Omental fat pad (tissue), 4 donors: ENCODE data around the gene ADGRG6. TPM values are rescaled to one million over a fixed set of nuclear protein-coding genes. Genes with fewer than 3 reads are reported as not detected.

Experiments
- ATAC-seq: fragments of 150-250 bp; one replicate; pipeline ENCODE4 v1.9.1; 2016; ENCODE audit warnings: mild to moderate bottlenecking, moderate library complexity; ENCODE audit not compliant: low FRiP score
- DNase-seq: peaks from one replicate; pipeline ENCODE4 v3.0.0-alpha.2; 2019; ENCODE audit warnings: low spot score
- CTCF ChIP-seq, 3 donors: fragments of 450-650 bp; IDR thresholded peaks; one replicate each; pipeline ENCODE4 v1.5.1; 2016 to 2017; ENCODE audit warnings: antibody characterized with exemption in 3 of 3, mild to moderate bottlenecking in 3 of 3, moderate library complexity in 2 of 3
- total RNA-seq, 4 donors: library from RNA; depleted of rRNA; stranded (reverse); fragments of >200 nt; gene quantifications; one replicate each; pipeline ENCODE4 v1.1.0, GENCODE V29; 2016

Gene ADGRG6
- total RNA-seq, 4 donors from 2014 or later = 28.5 to 68.6 (median 42.7) TPM

- ATAC-seq = no peak
- TF ChIP-seq CTCF (IDR thresholded peaks at IDR 0.05) = no peak
- no peak for DNase-seq
Observed at GRCh38 chr6:142334294-142334693, 32.5 kb downstream of the ADGRG6 start.

- no peak for TF ChIP-seq CTCF (IDR thresholded peaks at IDR 0.05)
- no peak for ATAC-seq
- DNase-seq = no peak
Observed at GRCh38 chr6:142335415-142335814, 33.6 kb downstream of the ADGRG6 start.

GRCh38 chr6:142336183-142336582 lies 34.4 kb downstream of the ADGRG6 start:
- no peak for TF ChIP-seq CTCF (IDR thresholded peaks at IDR 0.05)
- ATAC-seq (no peak), DNase-seq (no peak)

DNA sequence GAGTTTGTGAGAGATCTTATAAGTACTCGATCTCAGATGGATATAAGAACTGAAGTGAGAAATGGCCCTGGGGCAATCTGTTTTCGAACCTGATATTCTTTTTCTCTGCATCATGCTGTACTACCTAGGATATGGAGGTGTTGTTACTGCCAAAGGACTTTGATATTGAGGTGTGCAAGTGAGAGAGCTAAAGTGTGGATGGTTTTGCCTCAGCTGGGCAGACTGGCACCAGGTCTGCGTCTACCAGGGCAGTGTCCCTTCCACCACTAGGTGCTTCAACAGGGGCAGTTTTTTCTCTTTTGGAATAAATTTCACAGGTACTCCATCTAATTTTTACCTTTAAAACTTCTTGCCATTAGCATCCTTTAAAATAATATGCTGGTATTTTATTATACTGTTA lies 35.0 kb downstream of the ADGRG6 start:
- no peak for DNase-seq
- TF ChIP-seq CTCF (IDR thresholded peaks at IDR 0.05) = no peak
- ATAC-seq = no peak

DNA sequence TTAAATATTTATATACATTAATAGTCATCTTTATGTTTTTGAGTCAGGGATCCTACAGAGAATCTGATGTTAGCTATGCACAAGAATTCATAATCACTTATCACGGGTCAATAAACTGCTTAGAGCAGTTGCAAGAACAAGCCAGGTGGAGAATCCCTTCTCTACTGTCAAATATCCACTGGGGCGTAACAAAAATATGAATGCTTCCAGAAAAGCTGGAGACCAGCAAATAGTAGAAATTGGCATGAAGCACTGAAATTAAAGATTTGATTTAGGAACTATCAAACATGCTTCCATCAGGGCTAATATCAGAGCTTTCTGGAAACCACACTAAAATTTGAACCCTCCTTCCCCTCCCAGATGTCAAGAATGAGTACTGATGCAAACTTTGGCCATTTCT lies 37.3 kb downstream of the ADGRG6 start:
- TF ChIP-seq CTCF (IDR thresholded peaks at IDR 0.05) = no peak
- ATAC-seq = no peak
- no peak for DNase-seq

DNA sequence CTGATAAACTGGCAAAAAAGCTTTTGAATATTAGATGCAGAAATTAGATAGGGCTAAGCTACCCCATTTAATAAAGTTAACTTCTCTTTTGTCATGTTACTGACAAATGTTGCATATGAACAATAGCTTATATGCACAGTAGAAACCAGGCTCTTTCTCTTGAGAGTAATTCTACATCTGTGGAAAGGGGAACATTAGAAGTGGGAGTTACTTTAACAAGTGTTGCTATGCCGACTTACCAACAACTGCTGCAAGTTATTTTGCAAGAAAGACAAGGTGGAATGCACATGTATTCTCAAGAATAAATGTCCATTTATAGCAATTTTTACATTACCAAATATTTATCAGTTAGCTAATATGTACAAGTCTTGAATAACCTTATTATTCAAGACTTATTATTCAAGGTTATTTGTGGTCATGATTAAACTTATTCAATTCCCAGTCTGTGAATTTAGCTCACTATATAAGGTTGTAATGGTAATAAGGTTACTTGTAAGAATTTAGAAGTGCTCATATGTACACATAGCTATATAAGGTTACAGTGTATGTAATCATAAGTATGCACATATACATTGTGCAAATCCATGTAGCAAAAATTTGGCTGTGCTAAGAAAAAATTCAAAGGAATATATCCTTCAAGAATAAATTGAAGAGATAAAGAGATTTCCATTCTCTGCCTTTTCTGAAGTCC lies 38.3 kb downstream of the ADGRG6 start:
- no peak for TF ChIP-seq CTCF (IDR thresholded peaks at IDR 0.05)
- DNase-seq (no peak), ATAC-seq (peak; percentile 54)

- no peak for DNase-seq
- ATAC-seq = no peak
Observed at GRCh38 chr6:142341855-142342330, 40.1 kb downstream of the ADGRG6 start.

More at GRCh38 chr6:142341855-142342330, 40.1 kb downstream of the ADGRG6 start:
- TF ChIP-seq CTCF (IDR thresholded peaks at IDR 0.05) = no peak
